ENCODE data around the gene GRAP2. TPM values are rescaled to one million over a fixed set of nuclear protein-coding genes. Genes with fewer than 3 reads are reported as not detected.

Gene GRAP2
- total and polyA plus RNA-seq, 2 donors (not counting 3 experiments of a cell fraction or from before 2014, with no cell fraction given): 0.04 TPM; not detected in 1

- peaks cover 2% of the 10 kb centered on the region in 2 experiments for H3K27me3 ChIP-seq (ENCODE audit: control insufficient read depth in 2 of 2, insufficient read depth in 2 of 2, low read length in 2 of 2)
- FAIRE-seq (no peak), DNase-seq (ENCODE audit: low read depth, low spot score) (no peak)
- H3K9me3 ChIP-seq (replicated peaks; ENCODE audit: control insufficient read depth, insufficient read depth, low read length): no peaks in the 10 kb centered on the region
- no peak for TF ChIP-seq MAX (IDR thresholded peaks at IDR 0.05; ENCODE audit: insufficient read depth, insufficient read length)
- TF ChIP-seq POLR2A (IDR thresholded peaks at IDR 0.05; ENCODE audit: low read depth, low read length): no peak
- TF ChIP-seq FOS (IDR thresholded peaks at IDR 0.05; ENCODE audit: borderline replicate concordance, insufficient read depth, low read length): no peak
- no peak for TF ChIP-seq MYC (IDR thresholded peaks at IDR 0.05; ENCODE audit: low read depth, low read length)
- no peak for TF ChIP-seq JUN (IDR thresholded peaks at IDR 0.05; ENCODE audit: borderline replicate concordance, insufficient read depth, insufficient read length, low read depth)
- no peak for TF ChIP-seq GATA2 (IDR thresholded peaks at IDR 0.05; ENCODE audit: insufficient read depth, insufficient read length, low read depth, low read length)
- no peak for TF ChIP-seq POLR2AphosphoS5 (IDR thresholded peaks at IDR 0.05; ENCODE audit: insufficient read depth, low read depth, low read length)
- no peak for TF ChIP-seq CTCF (IDR thresholded peaks at IDR 0.05; ENCODE audit: extremely low read depth in 1 of 2, insufficient read depth in 1 of 2, low read depth in 1 of 2, low read length in 2 of 2)
- no peak for TF ChIP-seq EZH2 (IDR thresholded peaks at IDR 0.05; ENCODE audit: borderline replicate concordance, low read depth, low read length, severe bottlenecking)
- H4K20me1 ChIP-seq (replicated peaks; ENCODE audit: control insufficient read depth, extremely low read depth, insufficient read depth, low read length): no peaks in the 10 kb centered on the region
- no peak overlapping the region for H2AFZ ChIP-seq (ENCODE audit: low read depth, low read length)
- no peaks in the 10 kb centered on the region for H3K4me1 ChIP-seq (ENCODE audit: control insufficient read depth, extremely low read depth, insufficient read depth, low read length)
- H3K79me2 ChIP-seq (ENCODE audit: control insufficient read depth, insufficient read depth, low read length): no peaks in the 10 kb centered on the region
- POLR2A ChIA-PET: no interaction called here
- CTCF ChIA-PET: interaction anchor here (0.8 to 1.7 kb wide), 2 partner anchors 45 to 58 kb away, joined by 3 to 6 read pairs; no protein-coding TSS in a partner anchor
- H3K36me3 ChIP-seq (ENCODE audit: control insufficient read depth in 2 of 2, extremely low read depth in 1 of 2, insufficient read depth in 2 of 2, low read length in 2 of 2): no peaks in the 10 kb centered on the region
- H3K27ac ChIP-seq (ENCODE audit: insufficient read depth, low read depth, low read length): no peak overlapping the region
- no peak overlapping the region for H3K4me2 ChIP-seq (ENCODE audit: insufficient read depth, low read length)
- no peak overlapping the region for H3K4me3 ChIP-seq (replicated peaks in 1 of 3; ENCODE audit: insufficient read depth in 1 of 3, low read depth in 1 of 3, low read length in 3 of 3)
- no TSS peak for BruUV-seq (replicated peaks)
- intact Hi-C loops (cut with micrococcal nuclease) (no loop called here), dilution Hi-C loops (cut with MboI; ENCODE audit: extremely low pct_ligation_motif_present, low sequenced_read_pairs) (no loop called here)
- no peaks in the 10 kb centered on the region for H3K9me1 ChIP-seq (replicated peaks; ENCODE audit: control insufficient read depth, extremely low read depth, insufficient read depth, low read length)
- no peak overlapping the region for H3K9ac ChIP-seq (replicated peaks; ENCODE audit: extremely low read depth, insufficient read depth, low read length)
Observed at GRCh38 chr22:39966470-39966869, 65.6 kb downstream of the GRAP2 start.

All from endothelial cell of umbilical vein (primary cell).